Calu3 (cell line): ENCODE data around the gene CLEC7A. TPM values are rescaled to one million over a fixed set of nuclear protein-coding genes. Genes with fewer than 3 reads are reported as not detected.

Experiments
- BruUV-seq: library from RNA; stranded (reverse); fragments of 400-500 nt; replicated peaks from 2 replicates; lab custom pipeline; 2021; lab: Mats Ljungman, UMichigan
- CTCF ChIA-PET: fragments of 300-600 bp; sonication (Branson Sonifier 250); formaldehyde crosslinking; loops from one replicate; lab custom pipeline; 2022; ENCODE audit warnings: antibody characterized with exemption; lab: Charles Lee
- DNase-seq: peaks from one replicate; pipeline ENCODE4 v3.0.0; 2022
- H3K27ac Mint-ChIP-seq: one replicate; pipeline ENCODE4 v1.8.0; 2022; ENCODE audit warnings: mixed read lengths; ENCODE audit not compliant: unreplicated experiment
- H3K27me3 Mint-ChIP-seq: one replicate; pipeline ENCODE4 v1.8.0; 2022; ENCODE audit warnings: mixed read lengths; ENCODE audit not compliant: unreplicated experiment
- H3K36me3 Mint-ChIP-seq: one replicate; pipeline ENCODE4 v1.8.0; 2022; ENCODE audit warnings: mild to moderate bottlenecking, moderate library complexity, mixed read lengths; ENCODE audit not compliant: insufficient read depth, unreplicated experiment
- H3K4me1 Mint-ChIP-seq: one replicate; pipeline ENCODE4 v1.8.0; 2022; ENCODE audit warnings: mild to moderate bottlenecking, low read depth, mixed read lengths; ENCODE audit not compliant: unreplicated experiment
- H3K4me3 Mint-ChIP-seq: one replicate; pipeline ENCODE4 v1.8.0; 2022; ENCODE audit warnings: mild to moderate bottlenecking, low read depth, moderate library complexity, mixed read lengths; ENCODE audit not compliant: unreplicated experiment
- H3K9me3 Mint-ChIP-seq: one replicate; pipeline ENCODE4 v1.8.0; 2022; ENCODE audit warnings: low read depth, mixed read lengths; ENCODE audit not compliant: unreplicated experiment
- CTCF ChIP-seq: fragments of 200-600 bp; IDR thresholded peaks from one replicate; pipeline ENCODE4 v1.8.0; 2022; ENCODE audit warnings: antibody characterized with exemption; ENCODE audit not compliant: unreplicated experiment
- intact Hi-C: fragments of 100-400 bp; cut with micrococcal nuclease; formaldehyde crosslinking; loops from one replicate; pipeline ENCODE4 v1.10.0; 2022; ENCODE audit not compliant: unreplicated experiment
- total RNA-seq: library from RNA; stranded (reverse); gene quantifications from 2 replicates; pipeline ENCODE4 v1.2.3, GENCODE V29; 2022

The CLEC7A gene
- total RNA-seq, 1 experiment from 2014 or later: 1.2 TPM

DNA sequence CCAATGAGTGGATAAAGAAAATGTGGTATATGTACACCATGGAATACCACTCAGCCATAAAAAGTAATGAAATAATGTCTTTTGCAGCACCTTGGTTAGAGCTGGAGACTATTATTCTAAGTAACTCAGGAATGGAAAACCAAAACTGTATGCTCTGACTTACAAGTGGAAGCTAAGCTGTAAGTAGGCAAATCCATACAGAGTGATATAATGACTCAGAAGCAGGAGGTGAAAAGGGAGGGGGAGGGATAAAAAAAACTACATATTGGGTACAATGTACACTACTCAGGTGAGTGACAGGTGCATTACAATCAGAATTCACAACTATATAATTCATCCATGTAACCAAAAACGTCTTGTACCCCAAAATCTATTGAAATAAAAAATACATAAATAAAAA, 16.1 kb downstream of the CLEC7A start:
- H3K27me3 Mint-ChIP-seq: no peaks in the 10 kb centered on the region
- H3K27ac Mint-ChIP-seq: no peak overlapping the region
- no peak for DNase-seq
- no peak for TF ChIP-seq CTCF
- H3K36me3 Mint-ChIP-seq: no peaks in the 10 kb centered on the region
- intact Hi-C loops: no loop called here
- no TSS peak for BruUV-seq
- CTCF ChIA-PET: interaction anchor here (0.6 kb wide), 1 partner anchor 218 kb away, joined by 3 read pairs; no protein-coding TSS in a partner anchor
- no peaks in the 10 kb centered on the region for H3K9me3 Mint-ChIP-seq
- H3K4me3 Mint-ChIP-seq: no peak overlapping the region
- H3K4me1 Mint-ChIP-seq: no peaks in the 10 kb centered on the region

GRCh38 chr12:10113075-10113474, 16.9 kb downstream of the CLEC7A start:
- no peak overlapping the region for H3K4me3 Mint-ChIP-seq
- no peak overlapping the region for H3K27ac Mint-ChIP-seq
- H3K4me1 Mint-ChIP-seq: no peaks in the 10 kb centered on the region
- BruUV-seq: no TSS peak
- no peaks in the 10 kb centered on the region for H3K36me3 Mint-ChIP-seq
- intact Hi-C loops: no loop called here
- no peak for DNase-seq
- TF ChIP-seq CTCF: no peak
- CTCF ChIA-PET: no interaction called here
- no peaks in the 10 kb centered on the region for H3K9me3 Mint-ChIP-seq
- H3K27me3 Mint-ChIP-seq: no peaks in the 10 kb centered on the region

GRCh38 chr12:10111451-10111850, 18.5 kb downstream of the CLEC7A start:
- no peak for TF ChIP-seq CTCF
- intact Hi-C loops: no loop called here
- H3K36me3 Mint-ChIP-seq: no peaks in the 10 kb centered on the region
- CTCF ChIA-PET: no interaction called here
- BruUV-seq: no TSS peak
- DNase-seq: no peak
- H3K4me1 Mint-ChIP-seq: no peaks in the 10 kb centered on the region
- H3K9me3 Mint-ChIP-seq: no peaks in the 10 kb centered on the region
- peaks cover 5% of the 10 kb centered on the region for H3K27me3 Mint-ChIP-seq
- no peak overlapping the region for H3K4me3 Mint-ChIP-seq
- no peak overlapping the region for H3K27ac Mint-ChIP-seq

- TF ChIP-seq CTCF: no peak
Measured at GRCh38 chr12:10110256-10110844, 19.6 kb downstream of the CLEC7A start.

More at GRCh38 chr12:10110256-10110844, 19.6 kb downstream of the CLEC7A start:
- no peak overlapping the region for H3K27ac Mint-ChIP-seq
- no peak overlapping the region for H3K4me3 Mint-ChIP-seq
- H3K36me3 Mint-ChIP-seq: no peaks in the 10 kb centered on the region
- CTCF ChIA-PET: no interaction called here
- no peaks in the 10 kb centered on the region for H3K4me1 Mint-ChIP-seq
- DNase-seq: no peak
- intact Hi-C loops: no loop called here
- H3K9me3 Mint-ChIP-seq: peaks cover 4% of the 10 kb centered on the region
- H3K27me3 Mint-ChIP-seq: peaks cover 16% of the 10 kb centered on the region
- BruUV-seq: no TSS peak
